ENCODE measurements around the gene DOCK6.

Gene DOCK6, protein sequence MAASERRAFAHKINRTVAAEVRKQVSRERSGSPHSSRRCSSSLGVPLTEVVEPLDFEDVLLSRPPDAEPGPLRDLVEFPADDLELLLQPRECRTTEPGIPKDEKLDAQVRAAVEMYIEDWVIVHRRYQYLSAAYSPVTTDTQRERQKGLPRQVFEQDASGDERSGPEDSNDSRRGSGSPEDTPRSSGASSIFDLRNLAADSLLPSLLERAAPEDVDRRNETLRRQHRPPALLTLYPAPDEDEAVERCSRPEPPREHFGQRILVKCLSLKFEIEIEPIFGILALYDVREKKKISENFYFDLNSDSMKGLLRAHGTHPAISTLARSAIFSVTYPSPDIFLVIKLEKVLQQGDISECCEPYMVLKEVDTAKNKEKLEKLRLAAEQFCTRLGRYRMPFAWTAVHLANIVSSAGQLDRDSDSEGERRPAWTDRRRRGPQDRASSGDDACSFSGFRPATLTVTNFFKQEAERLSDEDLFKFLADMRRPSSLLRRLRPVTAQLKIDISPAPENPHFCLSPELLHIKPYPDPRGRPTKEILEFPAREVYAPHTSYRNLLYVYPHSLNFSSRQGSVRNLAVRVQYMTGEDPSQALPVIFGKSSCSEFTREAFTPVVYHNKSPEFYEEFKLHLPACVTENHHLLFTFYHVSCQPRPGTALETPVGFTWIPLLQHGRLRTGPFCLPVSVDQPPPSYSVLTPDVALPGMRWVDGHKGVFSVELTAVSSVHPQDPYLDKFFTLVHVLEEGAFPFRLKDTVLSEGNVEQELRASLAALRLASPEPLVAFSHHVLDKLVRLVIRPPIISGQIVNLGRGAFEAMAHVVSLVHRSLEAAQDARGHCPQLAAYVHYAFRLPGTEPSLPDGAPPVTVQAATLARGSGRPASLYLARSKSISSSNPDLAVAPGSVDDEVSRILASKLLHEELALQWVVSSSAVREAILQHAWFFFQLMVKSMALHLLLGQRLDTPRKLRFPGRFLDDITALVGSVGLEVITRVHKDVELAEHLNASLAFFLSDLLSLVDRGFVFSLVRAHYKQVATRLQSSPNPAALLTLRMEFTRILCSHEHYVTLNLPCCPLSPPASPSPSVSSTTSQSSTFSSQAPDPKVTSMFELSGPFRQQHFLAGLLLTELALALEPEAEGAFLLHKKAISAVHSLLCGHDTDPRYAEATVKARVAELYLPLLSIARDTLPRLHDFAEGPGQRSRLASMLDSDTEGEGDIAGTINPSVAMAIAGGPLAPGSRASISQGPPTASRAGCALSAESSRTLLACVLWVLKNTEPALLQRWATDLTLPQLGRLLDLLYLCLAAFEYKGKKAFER (N-terminal part only)

DNA sequence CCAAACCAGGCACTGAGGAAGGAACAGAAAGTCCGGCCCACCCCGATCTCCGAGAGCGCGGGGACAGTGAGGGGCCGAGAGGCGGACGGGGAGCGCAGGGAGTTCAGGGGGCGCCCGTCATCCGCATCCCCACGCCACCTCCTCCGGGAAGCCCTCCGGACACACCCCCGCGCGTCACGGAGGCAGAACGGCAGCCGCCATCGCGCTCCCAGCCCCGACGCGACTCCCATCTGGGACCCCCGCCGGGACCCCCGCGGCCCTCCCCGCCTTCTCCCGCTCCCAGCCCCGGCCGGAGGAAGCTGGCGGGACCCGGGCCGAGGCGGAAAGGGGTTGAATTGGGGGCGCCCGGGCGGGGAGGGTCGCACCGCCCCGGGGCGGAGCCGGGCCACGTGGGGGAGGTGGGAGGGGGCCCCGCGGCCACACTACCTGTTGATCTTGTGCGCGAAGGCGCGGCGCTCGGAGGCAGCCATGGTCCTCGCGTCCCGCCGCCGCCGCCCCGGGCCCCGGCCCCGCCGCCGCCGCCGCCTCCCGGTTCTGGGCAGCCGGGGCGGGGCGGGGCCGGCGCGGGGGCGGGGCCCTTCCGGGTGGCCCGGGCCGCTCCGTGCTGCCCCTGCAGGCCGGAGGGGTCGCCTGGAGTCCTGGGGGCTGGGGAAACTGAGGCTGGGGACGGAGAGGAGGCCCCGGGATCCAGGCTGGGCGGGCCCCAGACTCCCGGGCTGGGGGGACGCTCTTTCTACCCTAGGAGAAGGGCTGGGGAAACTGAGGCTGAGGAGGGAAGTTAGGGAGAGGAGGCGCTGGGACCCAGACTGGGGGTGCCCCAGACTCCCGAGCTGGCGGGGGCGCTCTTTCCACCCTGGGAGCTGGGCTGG is at the start of gene DOCK6:
Gene DOCK6 (minus strand): TSS at position 554 of the 869 bp plus-strand sequence. CDS start 84 bp downstream, at position 470.
- DNase-seq = no peak

DNA sequence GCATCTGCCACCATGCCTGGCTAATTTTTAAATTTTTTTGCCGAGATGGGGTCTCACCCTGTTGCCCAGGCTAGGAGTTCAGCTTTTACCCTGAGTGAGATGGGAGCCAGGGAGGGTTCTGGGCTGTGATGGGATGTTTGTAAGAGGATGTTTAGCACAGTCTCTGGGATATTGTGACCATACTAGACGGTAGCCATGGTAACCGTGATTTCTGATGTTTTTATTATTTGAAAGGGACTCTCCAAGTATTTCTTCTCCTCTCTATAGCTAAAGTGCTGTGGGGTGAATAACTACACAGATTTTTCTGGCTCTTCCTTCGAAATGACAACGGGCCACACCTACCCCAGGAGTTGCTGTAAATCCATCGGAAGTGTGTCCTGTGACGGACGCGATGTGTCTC is 44.0 kb upstream of the DOCK6 start:
- DNase-seq = no peak

DNA sequence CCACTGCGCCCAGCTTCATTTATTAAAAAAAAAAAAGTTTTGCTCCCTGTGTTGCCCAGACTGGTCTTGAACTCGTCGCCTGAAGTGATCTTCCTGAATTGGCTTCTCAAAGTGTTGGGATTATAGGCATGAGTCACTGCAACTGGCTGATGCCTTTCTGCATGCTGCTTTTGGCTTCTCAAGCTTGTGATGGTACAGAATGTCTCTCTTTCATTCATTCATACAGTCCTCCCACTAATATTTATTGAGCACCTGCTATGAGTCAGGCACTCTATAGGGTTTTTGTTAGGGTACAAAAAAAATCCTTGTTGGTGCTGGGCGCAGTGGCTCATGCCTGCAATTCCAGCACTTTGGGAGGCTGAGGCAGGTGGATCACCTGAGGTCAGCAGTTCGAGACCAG is 42.6 kb upstream of the DOCK6 start:
- DNase-seq = no peak

DNA sequence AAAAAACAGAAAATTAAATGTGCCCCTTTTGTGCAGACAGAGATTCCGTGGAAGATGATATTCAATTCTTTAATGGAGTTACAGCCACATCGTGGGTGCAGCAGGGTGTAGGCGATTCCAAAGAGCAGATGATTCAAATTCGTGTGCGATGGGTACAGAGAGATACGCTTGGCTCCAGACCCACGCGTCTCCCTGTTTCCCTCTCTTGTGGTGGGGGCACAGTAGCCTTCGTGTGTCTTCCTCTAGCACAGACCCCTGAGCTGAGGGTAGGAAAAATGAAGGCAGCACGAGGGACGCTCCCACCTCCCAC is 38.4 kb upstream of the DOCK6 start:
- DNase-seq = no peak

DNA sequence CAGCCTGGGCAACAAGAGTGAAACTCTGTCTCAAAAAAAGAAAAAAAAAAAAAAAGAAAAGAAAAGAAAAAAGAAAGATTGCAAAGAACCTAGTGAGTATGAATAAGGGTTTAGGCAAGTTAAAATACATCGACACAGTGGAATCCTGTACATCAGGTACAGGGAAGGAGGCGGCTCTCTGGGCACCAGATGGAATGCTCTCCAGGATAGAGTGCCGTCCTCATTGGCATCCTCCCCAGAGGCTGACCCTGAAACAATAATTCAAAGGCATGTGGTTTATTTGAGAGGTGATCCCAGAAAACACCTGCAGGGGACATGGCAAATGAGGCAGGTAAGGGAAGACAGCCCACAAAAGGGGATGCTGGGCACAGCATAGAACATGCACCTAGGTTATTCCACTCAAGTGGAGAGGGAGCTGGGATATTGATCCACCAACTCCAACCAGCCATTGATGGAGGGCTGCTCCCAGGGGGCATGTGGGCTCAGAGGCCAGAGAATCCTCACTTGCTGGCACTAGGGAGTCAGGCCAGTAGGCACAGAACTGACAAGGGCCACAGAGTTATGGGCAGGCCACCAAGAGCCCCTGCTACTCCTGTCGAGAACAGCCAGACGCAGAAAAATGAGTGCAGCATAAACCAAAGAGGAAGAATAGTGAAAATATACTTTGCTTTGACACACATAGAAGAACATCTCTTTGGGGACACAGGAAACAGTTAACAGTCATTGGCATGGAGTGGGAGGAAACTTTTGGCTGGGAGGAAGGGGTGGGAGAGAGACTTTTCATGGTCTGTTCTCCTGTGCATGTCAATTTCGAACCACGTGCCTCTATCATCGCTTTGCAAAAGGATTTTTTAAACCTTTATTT is 37.9 kb upstream of the DOCK6 start:
- no peak for DNase-seq

DNA sequence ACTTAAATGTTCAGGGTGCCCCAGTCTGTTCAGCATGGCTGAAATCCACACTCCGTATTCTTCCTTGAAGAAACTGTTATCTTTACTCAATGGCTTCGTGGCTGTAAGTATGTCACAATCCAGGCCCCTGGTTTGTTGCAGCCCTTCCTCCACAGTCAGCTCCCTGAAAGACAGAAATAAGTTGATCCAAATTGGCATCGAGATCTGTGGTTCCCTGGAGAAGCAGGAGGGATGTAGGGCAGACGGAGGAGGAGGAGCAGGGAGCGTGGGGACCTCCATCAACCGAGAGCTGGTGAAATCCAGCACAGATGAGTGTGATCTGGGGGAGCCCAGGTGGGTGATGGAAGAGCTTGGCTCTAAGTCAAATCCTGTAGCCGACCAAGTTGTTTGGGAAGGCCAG is 33.9 kb upstream of the DOCK6 start:
- no peak for DNase-seq

DNA sequence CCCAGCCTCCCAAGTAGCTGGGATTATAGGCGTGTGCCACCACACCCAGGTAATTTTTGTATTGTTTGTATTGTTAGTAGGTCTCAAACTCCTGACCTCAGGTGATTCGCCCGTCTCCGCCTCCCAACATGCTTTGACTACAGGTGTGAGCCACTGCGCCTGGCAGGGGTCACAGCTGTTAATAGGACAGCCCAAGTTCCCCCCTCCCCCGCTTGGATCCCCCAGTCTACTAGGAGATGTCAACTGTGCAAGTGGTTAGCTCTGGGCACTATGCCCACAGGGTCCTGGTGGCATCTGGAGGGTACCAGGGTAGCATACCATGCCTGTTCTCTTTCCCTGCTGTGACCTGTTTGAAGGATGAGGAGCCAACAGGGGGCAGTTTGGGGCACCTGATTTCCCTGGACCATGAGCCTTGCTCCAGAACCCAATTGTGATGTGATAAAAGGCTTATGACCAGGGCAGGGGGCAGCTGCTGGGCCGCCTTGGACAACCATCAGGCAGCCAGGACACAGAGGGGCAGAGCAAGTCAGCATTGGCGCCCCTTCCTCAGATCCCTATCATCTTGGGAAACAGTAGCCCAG is 33.4 kb upstream of the DOCK6 start, which contains the start of gene TSPAN16:
Gene TSPAN16 (plus strand): TSS at position 496 of the 581 bp plus-strand sequence. CDS start 138 bp downstream, outside the sequence.
- no peak for DNase-seq

DNA sequence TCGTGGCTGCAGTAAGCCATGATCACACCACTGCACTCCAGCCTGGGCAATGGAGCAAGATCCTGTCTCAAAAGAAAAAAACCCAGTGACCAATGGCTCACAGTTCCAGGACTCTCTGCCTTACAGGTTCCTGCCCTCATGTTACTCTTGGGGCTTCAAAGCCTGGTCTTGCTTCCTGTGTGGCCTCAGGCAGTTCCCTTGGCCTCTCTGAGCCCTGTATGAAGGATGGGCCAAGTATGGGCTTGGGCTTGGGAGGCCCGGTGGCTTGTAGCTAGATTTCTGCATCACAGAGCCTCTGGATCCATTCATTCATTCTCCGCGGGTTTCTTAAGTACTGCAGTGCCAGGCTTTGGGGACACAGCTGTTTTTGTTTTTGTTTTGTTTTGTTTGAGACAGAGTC is 32.9 kb upstream of the DOCK6 start:
- no peak for DNase-seq

DNA sequence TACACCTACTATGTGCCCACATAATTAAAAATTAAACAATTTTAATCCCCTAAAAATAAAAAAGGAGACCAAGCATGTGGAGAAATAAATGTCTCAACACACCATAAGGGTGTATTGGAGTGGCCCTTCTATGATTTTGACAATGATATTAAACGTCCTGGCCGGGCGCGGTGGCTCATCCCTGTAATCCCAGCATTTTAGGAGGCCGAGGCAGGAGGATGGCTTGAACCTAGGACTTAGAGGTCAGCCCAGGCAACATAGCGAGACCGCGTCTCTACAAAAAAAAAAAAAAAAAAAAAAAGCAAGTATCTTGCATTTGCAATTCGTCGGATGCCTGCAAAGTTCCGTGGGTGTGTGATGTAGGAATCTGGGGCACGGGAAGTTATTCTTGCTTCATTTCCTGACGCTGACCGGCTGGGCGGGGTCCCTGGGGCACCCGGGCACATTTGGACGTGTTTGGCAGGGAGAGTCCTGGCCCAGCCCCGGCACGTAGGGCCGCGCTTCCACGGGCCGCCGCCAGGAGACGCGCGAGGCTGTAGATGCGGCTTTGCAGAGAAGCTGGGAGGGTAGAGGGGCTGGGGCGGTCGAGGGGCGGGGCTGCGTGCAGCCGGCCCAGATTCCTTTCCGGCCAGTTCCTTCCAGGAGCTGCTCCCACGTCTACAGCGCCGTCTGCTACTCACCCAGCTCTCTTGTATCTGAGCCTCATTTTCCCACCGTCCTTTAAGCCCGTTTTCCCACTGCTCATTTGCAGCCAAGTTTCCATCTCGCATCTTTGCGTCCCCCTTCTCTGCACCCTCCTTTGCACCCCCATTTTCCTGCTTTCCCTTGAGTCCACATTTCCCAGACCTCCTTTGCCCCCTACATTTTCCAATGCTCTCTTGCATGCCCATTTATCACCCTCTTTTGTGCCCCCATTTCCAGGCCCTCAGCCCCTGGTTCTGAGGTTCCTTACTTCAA is 31.4 kb upstream of the DOCK6 start:
- DNase-seq = peak; percentile 49 to 78 (median 70)

DNA sequence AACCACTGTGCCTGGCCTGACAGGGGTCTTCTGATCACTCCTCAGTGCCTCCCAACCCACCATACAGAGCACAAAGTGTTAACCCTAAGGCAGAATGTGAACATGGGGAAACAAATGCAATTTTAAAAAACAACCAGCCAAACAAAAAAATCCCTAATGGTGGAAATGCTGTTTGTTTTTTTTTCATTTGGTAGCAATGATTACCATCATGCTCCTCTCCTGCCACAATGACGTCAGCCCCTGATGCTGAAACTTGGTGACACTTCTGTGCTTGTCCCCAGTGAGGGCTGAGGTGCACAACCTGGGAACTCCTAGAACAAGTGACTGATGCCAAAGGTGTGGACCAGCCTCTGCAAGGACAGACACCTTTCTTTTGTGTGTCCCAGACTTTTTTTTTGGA is 29.7 kb upstream of the DOCK6 start:
- DNase-seq = no peak

DNA sequence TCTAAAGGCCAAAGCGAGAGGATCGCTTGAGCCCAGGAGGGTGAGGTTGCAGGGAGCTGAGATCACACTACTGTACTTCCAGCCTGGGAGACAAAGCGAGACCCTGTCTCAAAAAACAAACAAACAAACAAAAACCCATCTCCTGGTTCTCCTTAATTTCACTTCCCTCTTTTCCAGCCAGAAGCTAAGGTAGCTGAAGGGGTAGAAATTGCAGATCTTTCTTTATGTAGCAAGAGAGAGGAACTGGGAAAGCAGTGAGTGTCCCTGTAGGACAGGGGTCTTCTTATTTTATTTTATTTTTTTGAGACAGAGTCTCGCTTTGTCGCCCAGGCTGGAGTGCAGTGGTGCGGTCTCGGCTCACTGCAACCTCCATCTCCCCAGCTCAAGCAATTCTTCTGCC is 29.1 kb upstream of the DOCK6 start:
- DNase-seq = no peak

DNA sequence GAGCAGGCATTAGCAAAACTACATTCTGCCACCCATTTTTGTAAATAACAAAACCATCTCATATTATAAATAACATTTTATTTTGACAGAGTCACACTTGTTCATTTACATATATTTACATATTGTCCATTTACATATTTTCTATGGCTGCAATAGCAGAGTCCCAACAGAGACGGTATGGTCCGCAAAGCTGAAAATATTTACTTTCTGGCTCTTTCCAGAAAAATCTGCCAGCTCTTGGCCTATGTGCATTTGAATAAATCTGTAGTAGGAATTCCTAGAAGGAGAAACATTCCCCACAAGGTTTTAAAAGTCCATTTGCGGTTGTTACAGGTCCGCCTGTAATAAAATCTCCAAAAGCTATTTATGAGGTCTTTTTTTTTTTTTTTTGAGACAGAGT is 27.9 kb upstream of the DOCK6 start:
- DNase-seq = no peak

DNA sequence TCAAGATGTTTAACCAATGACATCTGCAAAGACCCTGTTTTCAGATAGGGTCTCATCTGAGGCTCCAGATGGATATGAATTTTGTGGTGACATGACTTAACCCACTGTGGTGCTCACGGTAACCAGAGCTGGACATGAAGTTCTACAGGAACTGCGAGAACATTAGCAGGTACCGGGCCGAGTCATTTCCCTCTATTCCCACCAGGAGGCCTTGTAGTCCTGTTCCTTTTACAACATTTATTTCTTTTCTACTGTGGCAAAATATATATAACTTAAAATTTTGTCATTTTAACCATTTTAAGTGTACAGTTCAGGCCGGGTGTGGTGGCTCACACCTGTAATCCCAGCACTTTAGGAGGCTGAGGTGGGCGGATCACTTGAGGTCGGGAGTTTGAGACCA is 26.0 kb upstream of the DOCK6 start:
- DNase-seq = no peak

DNA sequence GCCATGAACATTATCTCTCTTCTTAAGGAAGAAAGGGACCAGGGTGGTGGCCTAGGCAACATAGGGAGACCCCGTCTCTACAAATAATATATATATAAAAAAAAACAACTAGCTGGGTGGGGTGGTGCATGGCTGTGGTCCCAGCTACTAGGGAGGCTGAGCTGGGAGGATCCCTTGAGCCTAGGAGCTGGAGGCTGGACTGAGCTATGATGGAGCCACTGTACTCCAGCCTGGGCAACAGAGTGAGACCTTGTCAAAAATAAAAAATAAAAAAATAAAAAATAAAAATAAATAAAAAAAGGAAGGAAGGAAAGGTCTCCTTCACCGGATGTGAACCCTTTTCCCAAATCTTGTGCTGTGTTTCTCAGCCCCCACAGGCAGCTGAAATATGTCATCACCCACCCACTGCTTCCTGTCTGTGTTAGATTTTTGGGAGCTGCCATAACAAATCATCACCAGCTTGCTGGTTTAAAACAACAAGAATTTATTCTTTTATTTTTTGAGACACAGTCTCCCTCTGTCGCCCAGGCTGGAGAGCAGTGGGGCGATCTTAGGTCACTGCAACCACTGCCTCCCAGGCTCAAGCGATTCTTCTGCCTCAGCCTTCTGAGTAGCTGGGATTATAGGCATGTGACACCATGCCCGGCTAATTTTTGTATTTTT is 24.1 kb upstream of the DOCK6 start:
- DNase-seq = no peak

DNA sequence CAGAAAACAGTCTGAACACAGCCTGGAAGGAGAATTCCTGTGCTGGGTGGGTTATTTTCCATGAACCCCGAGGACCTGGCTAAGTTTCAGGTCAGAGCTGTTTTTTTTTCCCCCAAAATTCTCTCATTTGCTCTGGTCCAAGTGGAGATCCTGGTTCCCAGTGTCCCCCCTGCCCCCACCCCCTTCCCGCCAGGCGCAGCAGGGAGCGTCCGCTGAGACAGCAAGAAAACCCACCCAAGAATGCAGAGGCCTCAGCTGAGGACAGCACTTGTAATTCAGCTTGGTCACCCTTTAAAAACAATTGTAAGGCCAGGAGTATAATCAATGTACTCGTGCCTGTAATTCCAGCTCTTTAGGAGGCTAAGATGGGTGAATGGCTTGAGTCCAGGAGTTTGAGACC is 22.2 kb upstream of the DOCK6 start:
- DNase-seq = no peak

DNA sequence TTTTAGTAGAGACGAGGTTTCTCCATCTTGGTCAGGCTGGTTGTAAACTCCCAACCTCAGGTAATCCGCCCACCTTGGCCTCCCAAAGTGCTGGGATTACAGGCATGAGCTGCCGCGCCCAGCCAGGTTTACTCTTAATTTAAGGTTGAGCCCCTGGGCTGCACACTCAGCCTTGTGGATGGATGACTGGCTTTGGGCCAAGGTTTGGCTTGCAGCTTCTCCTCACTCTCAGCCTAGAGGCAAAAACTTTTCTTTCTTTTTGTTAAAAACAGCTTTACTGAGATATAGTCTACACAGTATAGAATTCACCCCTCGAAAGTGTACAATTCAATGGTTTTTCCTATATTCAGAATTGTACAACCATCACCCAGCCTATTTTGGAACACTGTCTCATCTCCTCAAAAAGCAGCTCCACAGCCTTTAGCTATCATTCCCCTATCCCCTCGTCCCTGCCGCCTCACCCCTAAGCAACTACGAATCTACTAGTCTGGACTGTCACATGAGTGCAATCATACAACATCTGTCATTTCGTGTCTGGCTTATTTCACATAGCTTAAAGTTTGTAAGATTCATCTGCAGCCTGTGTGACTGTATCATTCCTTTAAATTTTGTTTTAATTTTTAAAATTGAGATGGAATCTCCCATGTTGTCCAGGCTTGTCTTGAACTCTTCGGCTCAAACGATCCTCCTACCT is 19.2 kb upstream of the DOCK6 start:
- no peak for DNase-seq

DNA sequence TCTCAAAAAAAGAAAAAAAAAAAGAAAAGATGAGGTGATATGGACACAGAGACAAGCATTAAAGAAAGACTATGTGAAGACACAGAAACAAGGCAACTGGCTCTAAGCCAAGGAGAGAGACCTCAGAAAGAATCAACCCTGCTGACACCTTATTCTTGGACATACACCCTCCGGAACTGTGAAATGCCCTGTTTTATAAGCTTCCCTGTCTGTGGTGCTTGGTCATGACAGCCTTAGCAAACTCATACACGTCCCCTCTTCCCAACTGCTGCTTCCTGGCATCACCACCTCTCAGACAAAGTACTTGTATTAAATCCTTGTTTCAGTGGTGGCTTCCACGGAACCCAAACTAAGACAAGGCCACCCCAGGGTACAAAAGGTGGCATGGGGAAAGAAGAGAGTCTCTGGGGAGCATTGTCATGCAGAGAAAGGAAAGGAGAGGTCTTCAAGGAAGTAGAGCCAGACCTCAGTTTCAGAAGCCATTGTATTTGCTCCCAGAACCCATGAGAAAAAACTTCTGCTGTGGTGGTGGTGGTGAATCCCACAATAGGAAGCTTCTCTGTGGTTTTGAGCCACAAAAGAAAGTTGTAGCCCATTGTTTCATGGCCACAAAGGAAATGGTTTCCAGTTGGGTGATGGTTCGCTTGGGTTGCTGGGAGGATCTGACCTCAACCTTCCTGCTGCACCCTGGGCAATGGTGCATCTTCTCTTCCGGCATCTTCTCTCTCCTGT is 17.3 kb upstream of the DOCK6 start:
- peak; percentile 6 to 76 (median 44) for DNase-seq

DNA sequence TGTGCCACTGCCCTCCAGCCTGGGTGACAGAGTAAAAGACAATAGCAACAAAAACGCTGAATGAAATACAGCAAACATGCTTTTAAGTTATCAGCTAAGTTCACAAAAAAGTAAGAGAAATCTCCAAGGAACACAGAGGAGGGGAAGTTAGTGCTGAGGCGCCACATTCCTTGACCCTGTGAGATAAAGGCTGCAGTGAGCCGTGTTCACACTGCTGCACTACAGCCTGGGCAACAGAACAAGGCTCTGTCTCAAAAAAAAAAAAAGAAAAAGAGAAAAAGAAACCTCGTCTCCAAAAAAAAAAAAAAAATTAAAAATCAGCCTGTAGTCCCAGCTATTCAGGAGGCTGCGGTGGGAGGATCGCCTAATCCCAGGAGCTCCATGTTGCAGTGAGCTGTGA is 16.3 kb upstream of the DOCK6 start:
- no peak for DNase-seq

All from stimulated activated naive CD4-positive, alpha-beta T cell (primary cell).